Myometrial cell (primary cell): Measurements from ENCODE around the gene EDAR. TPM values are rescaled to one million over a fixed set of nuclear protein-coding genes. Genes with fewer than 3 reads are reported as not detected.

Experiments
- total RNA-seq: library from RNA; depleted of rRNA; stranded (reverse); fragments of >200 nt; gene quantifications from 2 replicates; pipeline ENCODE4 v1.2.3, GENCODE V29; 2015

EDAR gene
- total RNA-seq = not detected in 2 replicates

DNA sequence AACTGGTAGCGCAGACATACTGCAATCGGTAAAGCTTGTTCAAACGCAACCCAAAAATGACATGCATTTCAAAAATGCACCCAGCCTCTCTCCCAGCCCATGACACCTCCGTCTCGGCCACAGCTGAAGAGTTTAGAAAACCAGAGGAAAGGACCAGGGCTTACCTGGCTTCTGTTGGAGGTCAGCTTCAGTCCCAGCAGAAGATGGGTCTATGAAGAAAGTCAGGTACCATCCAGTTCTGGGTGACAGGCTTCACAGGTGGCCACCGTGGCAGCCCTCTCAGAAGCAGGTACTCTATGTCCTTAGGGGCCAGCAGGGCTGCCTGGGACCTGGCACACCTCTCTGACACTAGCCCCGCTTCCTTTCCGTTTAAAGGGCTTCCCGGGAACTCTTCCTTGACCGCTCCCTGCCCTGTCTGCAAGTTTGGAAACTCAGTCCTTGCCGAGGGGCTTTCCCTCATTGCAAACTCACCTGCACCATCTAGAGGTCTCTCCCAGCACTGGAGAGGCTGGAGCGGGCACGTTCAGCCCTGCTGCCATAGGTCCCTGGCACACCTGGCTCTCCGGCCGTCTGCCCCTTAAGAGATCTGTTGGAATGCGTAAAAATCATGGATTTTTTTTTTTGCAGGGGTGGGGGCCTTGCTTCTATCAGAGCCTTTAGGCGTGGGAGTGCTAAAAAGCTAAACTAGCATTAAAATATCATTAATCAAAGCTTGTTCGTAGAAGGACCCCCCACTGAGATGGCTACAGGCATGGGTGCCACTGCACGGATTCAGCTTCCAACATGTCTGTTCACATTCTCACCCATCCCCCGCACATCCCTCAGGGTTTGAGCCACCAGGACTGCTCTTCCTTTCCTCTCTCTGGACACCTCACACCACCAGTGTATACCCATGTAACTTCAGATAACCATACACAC is at the start of gene EDAR:
Gene EDAR (minus strand): TSS at position 425 of the 918 bp plus-strand sequence. CDS start 58,206 bp downstream, outside the sequence.

Other genes starting within 250 kb of the EDAR start
- gene CCDC138, start 202.4 kb downstream of the EDAR start, total RNA-seq = 2.9 and 6.6 TPM in 2 replicates
- 11.9 and 15.9 TPM in 2 replicates for gene SH3RF3, start 140.0 kb upstream of the EDAR start, total RNA-seq